Amniotic epithelial cell (primary cell): ENCODE results near the gene EHD2.
"Not testable (repeated sequence)": the region's sequence is repeated elsewhere in the genome, so short reads cannot be mapped to it uniquely, and the experiment has no call there.

ENCODE experiments used
- DNase-seq: peaks from one replicate; pipeline ENCODE4 v3.0.0-alpha.2; 2010; ENCODE audit warnings: low read depth

The EHD2 gene

DNA sequence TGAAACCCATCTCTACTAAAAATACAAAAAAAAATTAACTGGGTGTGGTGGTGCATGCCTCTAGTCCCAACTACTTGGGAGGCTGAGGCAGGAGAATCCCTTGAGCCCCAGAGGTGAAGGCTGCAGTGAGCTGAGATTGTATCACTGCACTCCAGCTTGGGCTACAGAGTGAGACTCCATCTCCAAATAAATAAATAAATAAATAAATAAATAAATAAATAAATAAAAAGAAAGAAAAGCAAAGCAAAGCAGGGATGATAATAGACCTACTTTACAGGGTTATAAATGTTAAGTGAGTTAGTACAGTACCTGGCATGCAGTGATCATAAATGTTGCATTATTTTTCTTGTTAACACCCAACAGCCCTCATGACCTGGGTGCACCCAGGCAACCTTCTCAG lies 1.6 kb downstream of the EHD2 start:
- not testable (repeated sequence) for DNase-seq

DNA sequence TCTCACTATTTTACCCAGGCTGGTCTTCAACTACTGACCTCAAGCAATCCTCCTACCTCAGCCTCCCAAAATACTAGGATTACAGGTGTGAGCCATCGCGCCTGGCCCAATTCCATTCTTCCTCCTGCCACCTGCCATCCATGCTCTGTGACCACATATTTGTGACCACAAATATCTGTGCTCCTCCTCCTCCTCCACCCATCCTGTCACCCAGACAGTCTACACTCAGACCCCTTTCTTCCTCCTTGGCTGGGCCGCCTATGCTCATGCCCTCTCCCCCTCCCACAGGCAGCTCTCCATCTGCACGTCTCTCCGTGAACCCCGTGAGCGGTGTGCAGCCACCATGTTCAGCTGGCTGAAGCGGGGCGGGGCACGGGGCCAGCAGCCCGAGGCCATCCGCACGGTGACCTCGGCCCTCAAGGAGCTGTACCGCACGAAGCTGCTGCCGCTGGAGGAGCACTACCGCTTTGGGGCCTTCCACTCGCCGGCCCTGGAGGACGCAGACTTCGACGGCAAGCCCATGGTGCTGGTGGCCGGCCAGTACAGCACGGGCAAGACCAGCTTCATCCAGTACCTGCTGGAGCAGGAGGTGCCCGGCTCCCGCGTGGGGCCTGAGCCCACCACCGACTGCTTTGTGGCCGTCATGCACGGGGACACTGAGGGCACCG lies 3.2 kb downstream of the EHD2 start:
- no peak for DNase-seq

DNA sequence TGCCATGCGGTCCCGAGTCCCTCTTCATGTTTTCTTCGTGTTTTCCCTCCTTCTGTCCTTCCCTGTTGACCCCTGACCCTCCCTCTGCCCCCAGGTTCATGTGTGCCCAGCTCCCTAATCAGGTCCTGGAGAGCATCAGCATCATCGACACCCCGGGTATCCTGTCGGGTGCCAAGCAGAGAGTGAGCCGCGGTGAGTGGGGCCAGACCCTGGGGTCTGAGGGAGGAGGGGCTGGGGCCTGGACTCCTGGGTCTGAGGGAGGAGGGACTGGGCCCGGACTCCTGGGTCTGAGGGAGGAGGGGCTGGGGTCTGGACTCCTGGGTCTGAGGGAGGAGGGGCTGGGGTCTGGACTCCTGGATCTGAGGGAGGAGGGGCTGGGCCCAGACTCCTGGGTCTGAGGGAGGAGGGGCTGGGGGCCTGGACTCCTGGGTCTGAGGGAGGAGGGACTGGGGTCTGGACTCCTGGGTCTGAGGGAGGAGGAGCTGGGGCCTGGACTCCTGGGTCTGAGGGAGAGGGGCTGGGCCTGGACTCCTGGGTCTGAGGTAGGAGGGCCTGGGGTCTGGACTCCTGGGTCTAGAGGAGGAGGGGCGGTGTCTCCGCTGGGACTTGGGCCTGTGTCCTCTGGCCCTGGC lies 5.3 kb downstream of the EHD2 start:
- not testable (repeated sequence) for DNase-seq

DNA sequence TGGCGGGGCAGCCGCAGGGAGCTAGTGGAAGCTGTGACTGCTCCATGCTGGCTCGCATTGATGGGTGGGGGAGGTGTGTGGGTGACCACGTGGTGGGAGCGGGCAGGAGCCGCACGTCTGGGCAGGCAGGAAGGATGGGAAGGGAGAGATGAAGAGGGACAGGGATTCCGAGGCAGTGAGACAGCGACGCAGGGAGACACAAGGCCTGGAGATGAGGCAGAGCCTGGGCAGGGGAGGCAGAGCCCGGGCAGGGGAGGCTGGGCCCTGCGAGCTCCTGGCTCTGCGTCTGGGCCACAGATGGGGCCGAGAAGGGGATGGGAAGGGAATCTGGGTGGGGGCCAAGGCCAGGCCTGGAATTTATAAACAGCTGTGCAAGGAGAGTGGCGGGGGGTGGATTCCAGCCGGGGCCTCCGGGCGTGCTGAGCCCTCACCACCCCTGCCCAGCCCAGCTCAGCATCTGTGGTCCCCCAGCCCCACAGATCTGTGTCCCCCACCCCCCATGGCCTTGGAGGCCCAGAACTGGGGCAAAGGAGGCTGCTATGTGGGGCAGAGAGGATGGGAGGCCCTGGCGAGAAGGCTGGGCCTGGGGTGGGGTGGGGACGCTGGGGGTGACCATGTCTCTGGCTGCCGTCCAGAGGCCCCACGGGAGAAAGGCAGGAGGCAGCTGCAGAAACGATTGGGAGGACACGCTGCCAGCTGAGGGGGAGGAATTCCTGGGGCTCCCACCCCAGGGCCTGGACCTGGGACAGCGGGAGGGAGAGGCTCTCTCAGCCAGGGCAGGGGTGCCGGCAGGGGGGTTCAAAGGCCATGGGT lies 6.0 kb downstream of the EHD2 start:
- DNase-seq = peak; percentile 97

DNA sequence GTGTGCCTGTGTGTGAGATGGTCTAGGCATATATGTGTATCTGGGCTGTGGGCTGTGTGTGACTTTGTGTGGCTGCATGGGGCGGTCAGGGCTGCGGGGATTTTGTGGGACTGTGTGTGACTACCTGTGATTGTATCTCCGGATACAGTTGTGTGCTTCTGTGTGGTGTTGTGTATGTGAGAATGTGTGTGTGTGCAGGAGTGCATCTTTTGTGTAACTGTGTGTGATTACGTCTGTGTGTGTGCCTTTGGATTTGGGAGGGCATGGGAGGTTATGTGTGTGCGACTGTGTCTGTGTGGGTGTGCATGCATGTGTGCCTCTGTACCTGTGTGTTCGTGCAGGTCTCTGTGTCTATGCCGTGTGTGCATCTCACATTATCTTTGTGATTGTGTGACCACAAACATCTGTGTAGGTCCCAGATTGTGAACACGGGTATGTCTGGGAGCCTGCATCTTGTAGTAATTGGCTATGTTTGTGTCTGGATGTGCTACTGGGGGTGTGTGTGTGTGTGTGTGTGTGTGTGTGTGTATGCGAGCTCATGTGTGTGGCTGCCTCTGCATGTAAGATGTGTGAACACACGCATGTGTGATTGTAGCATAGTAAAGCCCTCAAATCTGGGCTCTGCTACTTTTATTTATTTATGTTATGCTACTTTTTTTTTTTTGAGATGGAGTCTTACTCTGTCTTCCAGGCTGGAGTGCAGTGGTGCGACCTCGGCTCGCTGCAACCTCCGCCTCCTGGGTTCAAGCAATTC lies 7.6 kb downstream of the EHD2 start:
- DNase-seq = no peak

DNA sequence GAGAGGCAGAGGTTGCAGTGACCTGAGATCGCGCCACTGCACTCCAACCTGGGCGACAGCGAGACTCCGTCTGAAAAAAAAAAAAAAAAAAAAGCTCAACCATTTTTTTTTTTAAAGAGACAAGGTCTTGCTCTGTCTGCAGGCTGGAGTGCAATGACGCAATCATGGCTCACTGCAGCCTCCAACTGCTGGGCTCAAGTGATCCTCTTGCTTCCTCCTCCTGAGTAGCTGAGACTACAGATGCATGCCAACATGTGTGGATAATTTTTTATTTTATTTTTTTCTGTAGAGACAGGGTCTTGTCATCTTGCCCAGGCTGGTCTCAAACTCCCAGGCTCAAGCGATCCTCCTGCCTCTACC lies 10.3 kb downstream of the EHD2 start:
- peak; percentile 94 for DNase-seq

DNA sequence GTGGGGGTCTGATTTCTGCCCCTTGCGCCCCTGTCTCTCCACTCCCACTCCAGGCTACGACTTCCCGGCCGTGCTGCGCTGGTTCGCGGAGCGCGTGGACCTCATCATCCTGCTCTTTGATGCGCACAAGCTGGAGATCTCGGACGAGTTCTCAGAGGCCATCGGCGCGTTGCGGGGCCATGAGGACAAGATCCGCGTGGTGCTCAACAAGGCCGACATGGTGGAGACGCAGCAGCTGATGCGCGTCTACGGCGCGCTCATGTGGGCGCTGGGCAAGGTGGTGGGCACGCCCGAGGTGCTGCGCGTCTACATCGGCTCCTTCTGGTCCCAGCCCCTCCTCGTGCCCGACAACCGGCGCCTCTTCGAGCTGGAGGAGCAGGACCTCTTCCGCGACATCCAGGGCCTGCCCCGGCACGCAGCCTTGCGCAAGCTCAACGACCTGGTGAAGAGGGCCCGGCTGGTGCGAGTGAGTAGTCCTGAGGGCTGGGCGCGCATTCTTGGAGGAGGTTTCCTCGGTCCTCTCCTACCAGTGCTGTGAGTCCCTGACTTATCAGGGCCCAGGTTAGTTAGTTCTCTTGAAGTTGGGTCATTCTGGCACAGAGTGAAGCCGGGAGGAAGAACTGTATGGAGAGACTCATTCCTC lies 12.7 kb downstream of the EHD2 start:
- peak; percentile 66 for DNase-seq

DNA sequence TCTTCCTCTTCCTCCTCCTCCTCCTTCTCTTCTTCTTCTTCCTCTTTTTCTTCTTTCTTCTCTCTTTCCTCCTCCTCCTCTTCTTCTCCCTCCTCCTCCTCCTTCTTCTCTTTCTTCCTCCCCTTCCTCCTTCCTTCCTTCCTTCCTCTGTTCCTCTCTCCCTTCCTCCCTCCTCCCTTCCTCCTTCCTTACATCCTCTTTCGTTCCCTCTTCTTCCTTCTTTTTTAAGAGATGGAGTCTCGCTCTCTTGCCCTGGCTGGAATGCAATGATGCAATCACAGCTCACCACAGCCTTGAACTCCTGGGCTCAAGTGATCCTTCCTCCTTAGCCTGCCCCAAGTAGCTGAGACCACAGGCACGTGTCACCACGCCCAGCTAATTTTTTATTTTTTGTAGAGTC lies 13.2 kb downstream of the EHD2 start:
- DNase-seq = peak; percentile 77

DNA sequence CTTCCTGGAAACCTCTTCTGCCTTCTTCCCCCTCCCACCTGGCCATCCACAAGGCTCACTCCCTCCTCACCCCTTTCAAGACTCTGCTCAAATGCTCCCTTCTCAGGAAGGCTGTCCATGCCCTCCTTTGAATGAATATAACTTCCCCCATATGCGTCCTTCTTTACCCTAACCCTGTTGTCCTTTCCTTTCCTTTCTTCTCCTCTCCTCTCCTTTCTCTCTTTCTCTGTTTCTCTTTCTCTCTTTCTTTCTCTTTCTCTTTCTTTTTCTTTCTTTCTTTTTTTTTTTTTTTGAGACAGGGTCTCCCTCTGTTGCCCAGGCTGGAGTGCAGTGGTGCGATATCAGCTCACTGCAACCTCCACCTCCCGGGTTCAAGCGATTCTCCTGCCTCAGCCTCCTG lies 15.1 kb downstream of the EHD2 start:
- DNase-seq = not testable (repeated sequence)

DNA sequence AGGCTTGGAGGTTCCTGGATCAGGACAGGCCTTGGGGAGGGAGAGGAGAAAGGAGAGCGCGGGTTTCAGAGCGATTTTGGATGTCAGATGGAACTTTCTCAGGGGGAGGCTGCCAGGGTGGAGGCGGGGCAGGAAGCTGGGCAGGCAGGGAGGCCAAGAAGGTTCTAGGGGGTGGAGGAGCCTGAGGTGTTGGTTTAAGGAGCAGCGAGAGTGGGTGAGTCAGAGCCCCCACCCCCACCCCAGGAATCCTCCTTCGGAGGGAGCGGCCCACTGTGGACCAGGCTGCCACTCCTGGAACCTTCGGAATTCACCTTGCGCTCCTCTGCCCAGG lies 16.2 kb downstream of the EHD2 start:
- peak; percentile 80 for DNase-seq

DNA sequence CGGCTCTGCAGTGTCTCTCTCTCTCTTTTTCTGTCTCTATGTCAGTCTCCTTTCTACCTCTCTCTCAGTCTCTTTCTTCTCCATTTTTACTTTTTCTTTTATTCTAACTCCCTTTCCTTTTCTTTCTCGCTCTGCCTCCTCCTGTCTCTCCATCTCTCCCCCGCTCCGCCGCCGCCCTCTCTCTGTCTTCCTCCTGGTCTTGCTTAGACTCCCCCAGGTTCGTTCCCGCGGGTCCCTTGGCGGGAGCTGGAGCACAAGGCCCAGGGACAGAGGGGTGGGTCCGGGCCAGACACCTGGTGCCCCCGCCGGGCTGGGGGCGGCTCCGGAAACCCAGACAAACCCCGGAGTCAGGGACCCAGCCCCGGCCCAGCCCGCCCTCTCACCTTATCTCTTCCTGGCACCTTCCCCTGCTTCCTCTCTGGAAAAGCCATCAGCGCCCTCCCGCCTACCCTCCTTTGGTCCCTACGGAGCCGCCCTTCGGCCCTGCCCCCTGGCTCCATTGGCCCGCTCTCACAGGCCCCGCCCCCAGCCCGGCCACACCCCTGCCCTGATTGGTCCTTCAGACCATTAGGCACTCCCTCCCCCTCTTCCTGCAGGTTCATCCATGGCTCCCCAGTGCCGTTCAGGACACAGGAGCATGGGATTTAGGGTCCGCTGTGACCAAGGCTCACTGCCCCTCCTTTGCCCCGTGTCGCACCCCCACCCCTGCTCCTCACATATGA lies 16.7 kb downstream of the EHD2 start:
- DNase-seq = peak; percentile 58

DNA sequence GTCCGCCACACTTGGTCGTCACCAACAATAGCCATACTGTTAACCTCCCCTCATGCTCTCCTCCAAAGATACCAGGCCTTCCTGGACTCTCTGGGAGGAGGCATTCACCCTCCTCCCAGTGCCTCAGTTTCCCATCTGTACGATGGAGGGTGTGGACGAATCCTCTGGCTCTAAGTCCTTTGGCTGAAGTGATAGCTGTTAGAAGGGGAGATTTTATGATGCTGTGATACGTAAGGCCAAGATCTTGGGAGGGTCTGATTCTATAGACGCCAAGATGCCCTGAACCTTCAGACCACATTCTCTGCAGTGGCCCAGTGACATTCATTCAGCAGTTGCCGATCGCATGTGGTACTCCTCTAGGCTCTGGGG lies 17.3 kb downstream of the EHD2 start:
- no peak for DNase-seq

DNA sequence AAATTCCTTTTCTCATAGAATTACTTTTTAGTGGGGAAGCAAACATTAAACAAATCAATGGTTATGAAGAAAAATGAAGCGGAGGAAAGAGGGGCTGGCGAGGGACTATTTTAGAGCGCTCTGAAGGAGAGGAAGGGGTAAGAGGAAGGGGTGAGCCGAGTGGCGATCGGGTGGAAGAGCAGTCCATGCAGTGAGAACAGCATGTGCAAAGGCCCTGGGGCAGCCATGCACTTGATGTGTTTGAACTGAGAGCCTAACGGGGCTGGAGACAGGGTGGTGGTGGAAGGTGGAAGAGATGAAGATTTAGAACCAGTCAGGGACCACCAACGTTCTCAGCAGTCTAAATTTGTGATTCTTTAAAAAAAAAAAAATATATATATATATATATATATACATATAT lies 17.7 kb downstream of the EHD2 start:
- no peak for DNase-seq

DNA sequence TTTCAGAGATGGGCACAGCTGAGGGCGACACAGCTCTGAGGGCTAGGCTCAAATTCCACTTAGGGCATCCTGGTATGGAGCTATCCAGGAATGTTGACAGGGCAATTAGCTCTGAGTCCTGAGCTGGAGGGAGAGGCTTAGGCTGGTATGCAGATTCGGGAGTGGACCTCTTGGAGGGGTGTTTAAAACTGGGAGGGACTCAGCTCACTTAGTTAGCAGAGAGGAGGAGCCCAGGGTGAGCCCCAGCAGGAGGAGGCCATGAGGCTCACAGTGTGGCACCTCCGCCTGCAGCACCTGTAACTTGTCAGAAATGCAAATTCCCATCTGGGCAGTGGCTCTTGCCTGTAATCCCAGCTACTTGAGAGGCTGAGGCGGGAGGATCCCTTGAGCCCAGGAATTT lies 21.9 kb downstream of the EHD2 start:
- DNase-seq = no peak

DNA sequence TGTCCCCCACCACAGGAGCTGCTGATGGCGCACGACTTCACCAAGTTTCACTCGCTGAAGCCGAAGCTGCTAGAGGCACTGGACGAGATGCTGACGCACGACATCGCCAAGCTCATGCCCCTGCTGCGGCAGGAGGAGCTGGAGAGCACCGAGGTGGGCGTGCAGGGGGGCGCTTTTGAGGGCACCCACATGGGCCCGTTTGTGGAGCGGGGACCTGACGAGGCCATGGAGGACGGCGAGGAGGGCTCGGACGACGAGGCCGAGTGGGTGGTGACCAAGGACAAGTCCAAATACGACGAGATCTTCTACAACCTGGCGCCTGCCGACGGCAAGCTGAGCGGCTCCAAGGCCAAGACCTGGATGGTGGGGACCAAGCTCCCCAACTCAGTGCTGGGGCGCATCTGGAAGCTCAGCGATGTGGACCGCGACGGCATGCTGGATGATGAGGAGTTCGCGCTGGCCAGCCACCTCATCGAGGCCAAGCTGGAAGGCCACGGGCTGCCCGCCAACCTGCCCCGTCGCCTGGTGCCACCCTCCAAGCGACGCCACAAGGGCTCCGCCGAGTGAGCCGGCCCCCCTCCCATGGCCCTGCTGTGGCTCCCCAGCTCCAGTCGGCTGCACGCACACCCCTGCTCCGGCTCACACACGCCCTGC lies 27.8 kb downstream of the EHD2 start:
- no peak for DNase-seq

DNA sequence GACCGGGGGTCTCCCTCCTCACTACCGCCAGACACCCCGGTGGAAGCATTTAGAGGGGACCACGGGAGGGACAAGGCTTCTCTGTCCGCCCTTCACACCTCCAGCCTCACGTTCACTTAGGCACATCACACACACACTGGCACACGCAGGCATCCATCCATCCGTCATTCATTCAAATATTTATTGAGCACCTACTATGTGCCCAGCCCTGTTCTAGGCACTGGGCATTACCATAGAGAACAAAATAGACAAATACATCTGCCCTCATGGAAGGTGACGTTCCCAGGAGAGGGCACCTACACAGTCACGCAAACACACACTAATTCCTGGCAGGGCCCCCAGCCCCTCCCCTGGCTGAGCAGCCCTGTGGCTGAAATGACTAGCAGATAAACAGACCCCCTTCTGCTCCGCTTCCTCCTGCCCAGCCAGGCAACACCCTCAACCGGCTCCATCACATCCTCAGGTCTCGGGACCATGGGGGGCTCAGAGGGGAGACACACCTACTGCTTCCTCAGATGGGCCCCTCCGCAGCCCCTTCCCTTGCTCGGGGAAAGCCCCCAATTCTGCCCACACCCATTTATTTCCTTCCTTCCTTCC lies 28.4 kb downstream of the EHD2 start:
- no peak for DNase-seq

DNA sequence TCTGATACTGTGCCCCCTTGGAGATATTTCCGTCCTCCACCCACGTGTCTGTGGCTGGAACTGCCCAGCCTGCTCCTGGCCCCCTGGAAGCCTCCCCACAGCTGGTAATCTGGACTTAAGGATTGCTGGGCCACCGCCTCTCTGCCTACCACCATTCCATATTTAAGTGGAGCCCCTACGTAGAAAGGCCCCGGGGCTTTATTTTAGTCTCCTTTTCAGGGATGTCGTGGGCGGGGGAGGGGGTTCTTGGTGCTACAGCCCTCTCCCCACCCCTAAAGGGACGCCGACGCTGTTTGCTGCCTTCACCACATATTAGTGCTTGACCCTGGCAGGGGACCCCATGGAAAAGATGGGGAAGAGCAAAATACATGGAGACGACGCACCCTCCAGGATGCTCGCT lies 29.4 kb downstream of the EHD2 start:
- peak; percentile 40 for DNase-seq

DNA sequence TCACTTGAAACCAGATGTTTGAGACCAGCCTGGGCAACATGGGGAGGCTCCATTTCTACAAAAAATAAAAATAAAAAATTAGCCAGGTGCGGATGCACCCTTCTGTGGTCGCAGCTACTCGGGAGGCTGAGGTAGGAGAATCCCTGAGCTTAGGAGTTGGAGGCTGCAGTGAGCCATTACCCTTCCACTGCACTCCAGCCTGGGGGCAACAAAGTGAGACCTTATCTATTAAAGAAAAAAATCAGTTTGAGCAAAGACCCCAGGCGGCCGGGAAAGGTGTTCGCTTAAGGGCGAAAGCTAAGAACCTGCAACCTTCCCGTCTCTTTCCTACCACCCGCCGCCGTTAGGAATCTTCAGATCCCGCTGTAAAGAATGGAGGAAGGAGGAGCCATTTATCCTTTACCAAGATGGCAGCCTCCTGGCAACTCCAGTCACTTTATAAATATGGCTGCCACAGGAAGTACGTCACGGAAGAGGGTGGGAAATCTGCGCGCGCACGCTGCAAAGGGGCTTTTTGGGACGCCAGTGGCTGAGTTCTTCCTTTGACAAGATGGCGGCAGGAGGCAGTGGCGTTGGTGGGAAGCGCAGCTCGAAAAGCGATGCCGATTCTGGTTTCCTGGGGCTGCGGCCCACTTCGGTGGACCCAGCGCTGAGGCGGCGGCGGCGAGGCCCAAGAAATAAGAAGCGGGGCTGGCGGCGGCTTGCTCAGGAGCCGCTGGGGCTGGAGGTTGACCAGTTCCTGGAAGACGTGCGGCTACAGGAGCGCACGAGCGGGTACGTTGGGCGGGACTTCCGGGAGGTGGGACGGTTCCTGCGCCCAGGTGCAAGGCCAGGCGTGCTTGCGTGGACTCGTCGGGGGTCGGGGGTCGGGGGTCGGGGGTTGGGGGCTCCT lies 32.0 kb downstream of the EHD2 start, which contains the start of gene NOP53:
TSS of gene NOP53 (plus strand) at position 537 of the 892 bp plus-strand sequence. CDS start at position 551, 14 bp downstream.
- DNase-seq = peak; percentile 94

DNA sequence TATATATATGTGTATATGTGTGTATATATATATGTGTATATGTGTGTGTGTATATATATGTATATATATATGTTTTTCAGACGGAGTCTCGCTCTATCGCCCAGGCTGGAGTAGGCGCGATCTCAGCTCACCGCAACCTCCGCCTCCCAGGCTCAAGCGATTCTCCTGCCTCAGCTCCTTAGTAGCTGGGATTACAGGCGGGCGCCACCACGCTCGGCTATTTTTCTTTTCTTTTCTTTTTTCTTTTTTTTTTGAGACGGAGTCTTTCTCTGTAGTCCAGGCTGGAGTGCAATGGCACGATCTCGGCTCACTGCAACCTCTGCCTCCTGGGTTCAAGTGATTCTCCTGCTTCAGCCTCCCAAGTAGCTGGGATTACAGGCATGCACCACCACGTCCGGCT lies 32.9 kb downstream of the EHD2 start:
- not testable (repeated sequence) for DNase-seq
